Measurements from ENCODE around the gene TMEM120A. TPM values are rescaled to one million over a fixed set of nuclear protein-coding genes. Genes with fewer than 3 reads are reported as not detected.

Gene TMEM120A
- total RNA-seq, 2 donors from 2014 or later = 39.4 to 44.7 TPM

- Histone ChIP-seq H3K36me3 (peaks cover 24% of the 10 kb centered on the region), H3K4me3 (no peak overlapping the region), H3K4me1 (ENCODE audit: control insufficient read depth in 1 of 2, low read depth in 2 of 2) (peaks cover 5 to 12% of the 10 kb centered on the region in 2 donors), H3K9me3 (no peaks in the 10 kb centered on the region), H3K27ac (peak overlapping the region in 1 of 2 donors; percentile 42), H3K27me3 (replicated peaks; ENCODE audit: insufficient read depth) (no peaks in the 10 kb centered on the region)
- no peak for ATAC-seq (ENCODE audit: insufficient number of reproducible peaks, low FRiP score, low read depth)
- no peak for DNase-seq (ENCODE audit: low spot score)
- TF ChIP-seq CTCF (IDR thresholded peaks at IDR 0.05) = no peak
Observed at GRCh38 chr7:75955331-75955955, 39.0 kb downstream of the TMEM120A start.

DNA sequence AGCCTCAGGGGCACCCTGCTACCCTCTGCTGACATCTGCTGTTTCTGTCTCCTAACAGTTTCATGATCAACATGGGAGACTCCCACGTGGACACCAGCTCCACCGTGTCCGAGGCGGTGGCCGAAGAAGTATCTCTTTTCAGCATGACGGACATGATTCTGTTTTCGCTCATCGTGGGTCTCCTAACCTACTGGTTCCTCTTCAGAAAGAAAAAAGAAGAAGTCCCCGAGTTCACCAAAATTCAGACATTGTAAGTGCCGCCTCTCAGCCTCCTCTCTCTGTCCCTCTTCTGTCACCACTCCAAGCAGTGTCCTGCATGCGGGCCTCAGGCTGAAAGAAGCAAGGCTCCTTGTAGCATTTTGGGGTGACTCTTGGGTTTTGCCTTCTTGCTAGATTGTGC, 40.5 kb downstream of the TMEM120A start:
- H3K9me3 ChIP-seq = no peaks in the 10 kb centered on the region
- no peak for ATAC-seq (ENCODE audit: insufficient number of reproducible peaks, low FRiP score, low read depth)
- H3K4me1 ChIP-seq (ENCODE audit: control insufficient read depth in 1 of 2, low read depth in 2 of 2) = peaks cover 5 to 20% of the 10 kb centered on the region in 2 donors
- no peak for TF ChIP-seq CTCF (IDR thresholded peaks at IDR 0.05)
- H3K36me3 ChIP-seq = peaks cover 24% of the 10 kb centered on the region
- no peaks in the 10 kb centered on the region for H3K27me3 ChIP-seq (replicated peaks; ENCODE audit: insufficient read depth)
- no peak overlapping the region for H3K4me3 ChIP-seq
- no peak overlapping the region for H3K27ac ChIP-seq
- no peak for DNase-seq (ENCODE audit: low spot score)

- Histone ChIP-seq H3K4me1 (ENCODE audit: control insufficient read depth in 1 of 2, low read depth in 2 of 2) (peaks cover 5 to 24% of the 10 kb centered on the region in 2 donors), H3K27me3 (replicated peaks; ENCODE audit: insufficient read depth) (no peaks in the 10 kb centered on the region), H3K9me3 (no peaks in the 10 kb centered on the region), H3K4me3 (no peak overlapping the region), H3K27ac (no peak overlapping the region), H3K36me3 (peaks cover 24% of the 10 kb centered on the region)
- ATAC-seq (ENCODE audit: insufficient number of reproducible peaks, low FRiP score, low read depth) (no peak), DNase-seq (ENCODE audit: low spot score) (no peak)
- no peak for TF ChIP-seq CTCF (IDR thresholded peaks at IDR 0.05)
Observed at GRCh38 chr7:75953431-75953830, 41.0 kb downstream of the TMEM120A start.

DNA sequence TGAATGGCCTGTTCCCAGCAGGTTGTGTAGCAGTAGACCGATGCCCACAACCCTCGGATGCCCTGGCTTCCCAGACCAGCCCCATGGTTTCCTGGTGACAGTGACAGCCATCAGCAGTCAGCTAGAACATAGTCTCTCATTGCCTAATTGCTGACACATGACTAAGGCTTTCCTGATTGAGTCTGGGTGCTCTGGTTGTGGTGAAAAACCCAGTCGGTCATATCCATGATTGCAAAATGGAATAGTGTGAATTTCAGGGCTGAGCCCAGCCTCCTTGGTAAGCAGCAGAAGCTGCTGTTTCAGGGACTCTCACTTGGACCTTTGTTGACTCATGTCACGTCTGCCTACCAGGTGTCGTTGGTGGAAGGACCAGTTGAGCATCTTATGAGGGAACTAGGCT, 42.9 kb downstream of the TMEM120A start:
- Histone ChIP-seq H3K9me3 (no peaks in the 10 kb centered on the region), H3K4me3 (no peak overlapping the region), H3K27me3 (replicated peaks; ENCODE audit: insufficient read depth) (no peaks in the 10 kb centered on the region), H3K27ac (no peak overlapping the region), H3K36me3 (peaks cover 17% of the 10 kb centered on the region), H3K4me1 (ENCODE audit: control insufficient read depth in 1 of 2, low read depth in 2 of 2) (peaks cover 5 to 28% of the 10 kb centered on the region in 2 donors)
- no peak for TF ChIP-seq CTCF (IDR thresholded peaks at IDR 0.05)
- ATAC-seq (ENCODE audit: insufficient number of reproducible peaks, low FRiP score, low read depth) (no peak), DNase-seq (ENCODE audit: low spot score) (no peak)

GRCh38 chr7:75950111-75950681, 44.2 kb downstream of the TMEM120A start:
- ATAC-seq (ENCODE audit: insufficient number of reproducible peaks, low FRiP score, low read depth) = no peak
- H3K36me3 ChIP-seq = peaks cover 13% of the 10 kb centered on the region
- H3K9me3 ChIP-seq = no peaks in the 10 kb centered on the region
- TF ChIP-seq CTCF (IDR thresholded peaks at IDR 0.05) = no peak
- no peaks in the 10 kb centered on the region for H3K27me3 ChIP-seq (replicated peaks; ENCODE audit: insufficient read depth)
- no peak overlapping the region for H3K27ac ChIP-seq
- H3K4me3 ChIP-seq = no peak overlapping the region
- no peak for DNase-seq (ENCODE audit: low spot score)
- peaks cover 2 to 21% of the 10 kb centered on the region in 2 donors for H3K4me1 ChIP-seq (ENCODE audit: control insufficient read depth in 1 of 2, low read depth in 2 of 2)

Measured in thoracic aorta (tissue), 2 donors.